Activated CD8-positive, alpha-beta memory T cell treated with anti-CD3 and anti-CD28 coated beads for 1 hour (primary cell): ENCODE results near the gene EXOG.
A peak's percentile ranks its signal among the peaks of the same experiment; 100 is the strongest.

Source experiments
- DNase-seq, 2 donors: peaks; one replicate each; pipeline ENCODE4 v3.0.0-alpha.2; 2020; ENCODE audit warnings: low read depth in 1 of 2; ENCODE audit errors: extremely low read depth in 1 of 2

Gene EXOG

GRCh38 chr3:38507120-38507519, 11.0 kb downstream of the EXOG start:
- DNase-seq: no peak

- DNase-seq: no peak
Measured at GRCh38 chr3:38509732-38510131, 13.6 kb downstream of the EXOG start.

- DNase-seq: no peak
Measured at GRCh38 chr3:38510631-38511030, 14.5 kb downstream of the EXOG start.

GRCh38 chr3:38511546-38511945, 15.4 kb downstream of the EXOG start:
- DNase-seq: no peak

GRCh38 chr3:38515367-38515766, 19.2 kb downstream of the EXOG start:
- DNase-seq: no peak

- DNase-seq: no peak
Measured at GRCh38 chr3:38516669-38517068, 20.5 kb downstream of the EXOG start.

GRCh38 chr3:38519000-38519399, 22.9 kb downstream of the EXOG start:
- DNase-seq: no peak

GRCh38 chr3:38519651-38520050, 23.5 kb downstream of the EXOG start:
- no peak for DNase-seq

GRCh38 chr3:38521391-38521987, 25.3 kb downstream of the EXOG start:
- DNase-seq: peak; percentile 4 to 36

- no peak for DNase-seq
Measured at GRCh38 chr3:38522002-38522401, 25.9 kb downstream of the EXOG start.

GRCh38 chr3:38524141-38524739, 28.1 kb downstream of the EXOG start:
- no peak for DNase-seq

GRCh38 chr3:38526792-38527191, 30.7 kb downstream of the EXOG start:
- no peak for DNase-seq

- no peak for DNase-seq
Measured at GRCh38 chr3:38528457-38528856, 32.3 kb downstream of the EXOG start.

GRCh38 chr3:38532529-38532928, 36.4 kb downstream of the EXOG start:
- DNase-seq: no peak

GRCh38 chr3:38533285-38533976, 37.3 kb downstream of the EXOG start:
- DNase-seq: no peak

GRCh38 chr3:38534180-38534579, 38.0 kb downstream of the EXOG start:
- no peak for DNase-seq

GRCh38 chr3:38534604-38535003, 38.5 kb downstream of the EXOG start:
- DNase-seq: no peak

GRCh38 chr3:38536671-38537070, 40.5 kb downstream of the EXOG start:
- no peak for DNase-seq

GRCh38 chr3:38538773-38539353, 42.7 kb downstream of the EXOG start:
- no peak for DNase-seq

- DNase-seq: no peak
Measured at GRCh38 chr3:38541806-38542205, 45.7 kb downstream of the EXOG start.

- DNase-seq: no peak
Measured at GRCh38 chr3:38542401-38543298, 46.5 kb downstream of the EXOG start.
